ENCODE results near the gene CEP95.

GRCh38 chr17:64503821-64504768 is 2.7 kb upstream of the CEP95 start:
- no peak for TF ChIP-seq POLR2A (IDR thresholded peaks at IDR 0.05)
- TF ChIP-seq CTCF (IDR thresholded peaks at IDR 0.05): no peak

Data from vagina (tissue), 2 donors.